Measurements from ENCODE around the gene PKIG.

The PKIG gene

DNA sequence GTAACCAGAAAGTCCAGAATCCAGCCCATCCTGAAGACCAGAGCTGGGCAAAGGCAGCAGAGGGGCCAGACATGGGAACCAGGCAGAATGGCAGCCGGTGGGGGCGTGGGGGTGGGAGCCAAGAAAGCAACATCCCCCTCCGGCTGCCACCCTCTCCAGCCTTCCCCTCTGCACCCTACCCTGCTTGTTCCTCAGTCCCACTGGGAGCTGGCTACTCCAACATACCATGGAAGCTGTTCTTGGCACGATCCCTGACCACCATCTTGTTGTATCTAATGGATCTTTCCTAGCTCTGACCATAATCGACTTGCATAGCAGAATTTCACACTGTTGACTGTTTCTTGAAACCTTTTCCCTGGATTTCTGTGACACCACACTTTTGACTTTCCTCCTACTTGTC is 38.9 kb downstream of the PKIG start:
- DNase-seq (ENCODE audit: extremely low spot score), result no peak
- POLR2A ChIA-PET, result no interaction called here
- CTCF ChIA-PET, result no interaction called here
- TF ChIP-seq ZNF384 (IDR thresholded peaks at IDR 0.05) (no peak), ELF4 (IDR thresholded peaks at IDR 0.05) (no peak), HDGF (IDR thresholded peaks at IDR 0.05; ENCODE audit: borderline replicate concordance) (no peak), LEF1 (IDR thresholded peaks at IDR 0.05; ENCODE audit: borderline replicate concordance) (no peak), FOXM1 (IDR thresholded peaks at IDR 0.05; ENCODE audit: borderline replicate concordance) (no peak), TARDBP (IDR thresholded peaks at IDR 0.05) (no peak), NFRKB (IDR thresholded peaks at IDR 0.05) (no peak), FOXA1 (IDR thresholded peaks at IDR 0.05) (no peak), BHLHE40 (IDR thresholded peaks at IDR 0.05; ENCODE audit: borderline replicate concordance) (no peak), ARNT (IDR thresholded peaks at IDR 0.05) (no peak), SP1 (IDR thresholded peaks at IDR 0.05) (no peak), L3MBTL2 (conservative IDR thresholded peaks at IDR 0.05) (no peak), CTBP1 (IDR thresholded peaks at IDR 0.05; ENCODE audit: borderline replicate concordance) (no peak), SUZ12 (IDR thresholded peaks at IDR 0.05) (no peak), FOXK2 (IDR thresholded peaks at IDR 0.05) (no peak)
- TF ChIP-seq, protein P1, sequence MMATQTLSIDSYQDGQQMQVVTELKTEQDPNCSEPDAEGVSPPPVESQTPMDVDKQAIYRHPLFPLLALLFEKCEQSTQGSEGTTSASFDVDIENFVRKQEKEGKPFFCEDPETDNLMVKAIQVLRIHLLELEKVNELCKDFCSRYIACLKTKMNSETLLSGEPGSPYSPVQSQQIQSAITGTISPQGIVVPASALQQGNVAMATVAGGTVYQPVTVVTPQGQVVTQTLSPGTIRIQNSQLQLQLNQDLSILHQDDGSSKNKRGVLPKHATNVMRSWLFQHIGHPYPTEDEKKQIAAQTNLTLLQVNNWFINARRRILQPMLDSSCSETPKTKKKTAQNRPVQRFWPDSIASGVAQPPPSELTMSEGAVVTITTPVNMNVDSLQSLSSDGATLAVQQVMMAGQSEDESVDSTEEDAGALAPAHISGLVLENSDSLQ (IDR thresholded peaks at IDR 0.05), result no peak

DNA sequence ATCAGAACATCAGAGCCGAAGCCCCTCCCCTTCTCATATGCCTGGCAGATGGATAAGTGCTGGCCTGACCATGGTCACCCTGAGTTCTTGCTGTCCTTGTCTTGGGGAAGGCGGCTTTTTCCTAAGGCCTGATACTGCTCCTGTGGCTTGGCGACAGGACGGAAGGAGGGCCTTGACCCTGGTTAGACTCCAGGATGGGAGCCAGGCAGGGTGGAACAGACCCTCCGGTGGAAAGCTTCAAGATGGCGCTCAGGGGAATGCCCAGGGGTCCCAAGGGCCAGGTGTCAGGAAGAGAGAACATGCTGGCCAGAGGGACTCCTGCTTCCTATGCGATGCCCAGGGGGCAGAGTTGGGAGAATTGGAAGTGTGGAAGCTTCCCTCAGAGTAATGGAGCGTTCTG is 39.6 kb downstream of the PKIG start:
- ChIA-PET POLR2A (no interaction called here), CTCF (no interaction called here)
- TF ChIP-seq FOXA1 (IDR thresholded peaks at IDR 0.05), result no peak
- no peak for TF ChIP-seq CTBP1 (IDR thresholded peaks at IDR 0.05; ENCODE audit: borderline replicate concordance)
- no peak for TF ChIP-seq ZNF384 (IDR thresholded peaks at IDR 0.05)
- no peak for TF ChIP-seq ARNT (IDR thresholded peaks at IDR 0.05)
- TF ChIP-seq HDGF (IDR thresholded peaks at IDR 0.05; ENCODE audit: borderline replicate concordance), result no peak
- no peak for TF ChIP-seq TARDBP (IDR thresholded peaks at IDR 0.05)
- no peak for DNase-seq (ENCODE audit: extremely low spot score)

DNA sequence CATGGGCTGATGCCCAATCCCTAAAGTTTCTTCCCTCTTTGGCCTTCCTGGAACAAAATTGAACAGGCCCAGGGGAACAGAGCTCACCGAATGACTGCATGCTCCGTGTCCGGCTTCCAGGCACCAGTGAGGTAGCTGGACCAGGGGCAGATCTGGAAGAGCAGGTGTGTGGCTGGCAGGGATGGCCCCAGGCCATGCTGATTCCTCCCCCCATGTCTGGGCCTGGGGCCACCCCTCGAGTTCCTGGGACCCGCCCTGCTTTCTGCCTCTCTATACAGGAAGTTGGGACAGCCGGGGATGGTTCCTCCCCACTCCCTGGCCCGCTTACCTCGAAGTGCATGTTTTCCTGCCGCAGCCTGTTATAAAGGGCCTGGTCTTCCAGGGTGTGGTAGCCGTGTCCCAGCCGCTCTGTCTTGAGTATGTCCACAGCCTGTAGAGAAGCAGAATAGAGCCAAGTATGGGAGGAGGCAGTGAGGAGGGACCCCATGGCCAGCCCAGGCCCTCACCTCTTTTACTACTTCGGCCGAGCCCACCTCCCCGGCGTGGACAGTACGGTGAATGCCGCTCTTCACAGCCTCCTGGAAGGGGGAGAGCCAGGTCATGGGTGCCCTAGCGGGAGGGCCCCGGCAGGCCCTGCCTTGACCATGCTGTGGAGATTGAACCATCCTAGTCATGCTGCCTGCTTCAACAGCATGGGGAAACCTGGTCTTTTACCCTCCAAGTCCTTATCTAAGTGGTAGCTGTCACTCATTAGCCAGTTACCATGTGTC is 40.3 kb downstream of the PKIG start:
- TF ChIP-seq FOXA1 (IDR thresholded peaks at IDR 0.05) (no peak), FOXK2 (IDR thresholded peaks at IDR 0.05) (no peak), BHLHE40 (IDR thresholded peaks at IDR 0.05; ENCODE audit: borderline replicate concordance) (no peak), TARDBP (IDR thresholded peaks at IDR 0.05) (no peak), ELF4 (IDR thresholded peaks at IDR 0.05) (no peak), ARNT (IDR thresholded peaks at IDR 0.05) (no peak), LEF1 (IDR thresholded peaks at IDR 0.05; ENCODE audit: borderline replicate concordance) (no peak)
- CTCF ChIA-PET, result no interaction called here
- POLR2A ChIA-PET, result no interaction called here
- no peak for DNase-seq (ENCODE audit: extremely low spot score)

DNA sequence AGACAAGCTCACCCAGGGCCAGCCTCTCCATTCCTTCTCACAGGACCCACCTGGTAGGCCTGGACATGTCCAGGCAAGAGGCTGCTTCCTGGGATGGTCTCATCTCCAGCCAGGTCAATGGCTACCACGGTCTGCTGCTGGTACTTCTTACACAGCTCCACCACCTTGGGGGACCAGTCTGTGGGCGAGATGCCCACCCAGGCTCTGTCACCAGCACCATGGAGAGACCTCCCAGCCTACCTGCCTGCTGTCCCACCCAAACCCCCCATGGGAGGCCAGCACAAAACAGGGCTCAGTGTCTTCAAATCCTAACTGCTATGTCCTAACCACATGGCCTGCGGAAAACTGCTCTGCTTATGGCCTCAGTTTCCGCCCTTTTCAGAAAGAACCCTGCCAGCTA is 41.8 kb downstream of the PKIG start:
- POLR2A ChIA-PET, result no interaction called here
- TF ChIP-seq L3MBTL2 (conservative IDR thresholded peaks at IDR 0.05) (no peak), BHLHE40 (IDR thresholded peaks at IDR 0.05; ENCODE audit: borderline replicate concordance) (no peak), SUZ12 (IDR thresholded peaks at IDR 0.05) (no peak), ZNF384 (IDR thresholded peaks at IDR 0.05) (no peak), FOXM1 (IDR thresholded peaks at IDR 0.05; ENCODE audit: borderline replicate concordance) (no peak), NFRKB (IDR thresholded peaks at IDR 0.05) (no peak), ARNT (IDR thresholded peaks at IDR 0.05) (no peak), FOXA1 (IDR thresholded peaks at IDR 0.05) (no peak), FOXK2 (IDR thresholded peaks at IDR 0.05) (no peak), HDGF (IDR thresholded peaks at IDR 0.05; ENCODE audit: borderline replicate concordance) (no peak), CTBP1 (IDR thresholded peaks at IDR 0.05; ENCODE audit: borderline replicate concordance) (no peak), LEF1 (IDR thresholded peaks at IDR 0.05; ENCODE audit: borderline replicate concordance) (no peak), SP1 (IDR thresholded peaks at IDR 0.05) (no peak), ELF4 (IDR thresholded peaks at IDR 0.05) (no peak), TARDBP (IDR thresholded peaks at IDR 0.05) (no peak)
- TF ChIP-seq, protein P1 (IDR thresholded peaks at IDR 0.05), result no peak
- no peak for DNase-seq (ENCODE audit: extremely low spot score)
- CTCF ChIA-PET, result no interaction called here

DNA sequence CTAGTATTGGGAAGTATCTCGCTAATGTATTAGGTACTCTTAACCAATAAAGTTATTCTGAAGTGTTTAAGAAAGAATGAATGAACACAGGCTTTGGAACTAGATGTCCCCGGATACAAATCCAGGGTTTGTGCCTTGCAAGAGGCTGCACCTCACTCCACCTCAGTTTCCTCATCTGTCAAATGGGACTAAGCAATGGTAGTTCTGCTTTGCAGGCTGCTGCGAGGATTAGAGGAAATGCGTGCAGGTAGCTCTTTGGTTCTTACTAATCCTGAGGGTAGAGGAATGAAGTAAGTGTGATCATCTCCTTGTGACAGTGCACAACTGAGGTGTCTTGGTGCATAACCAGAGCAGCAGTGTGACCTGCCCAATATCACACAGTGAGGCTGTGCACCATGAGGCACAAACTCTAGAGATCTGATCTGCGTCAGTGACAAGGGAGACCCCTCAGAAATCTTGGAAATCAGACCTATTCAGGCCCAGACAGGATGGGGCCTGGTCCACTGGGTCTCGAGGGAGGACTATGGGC is 42.4 kb downstream of the PKIG start:
- no peak for DNase-seq (ENCODE audit: extremely low spot score)
- POLR2A ChIA-PET, result no interaction called here
- TF ChIP-seq FOXM1 (IDR thresholded peaks at IDR 0.05; ENCODE audit: borderline replicate concordance), result no peak
- TF ChIP-seq LEF1 (IDR thresholded peaks at IDR 0.05; ENCODE audit: borderline replicate concordance), result no peak
- TF ChIP-seq ARNT (IDR thresholded peaks at IDR 0.05), result no peak
- TF ChIP-seq, protein P1 (IDR thresholded peaks at IDR 0.05), result no peak
- no peak for TF ChIP-seq CTBP1 (IDR thresholded peaks at IDR 0.05; ENCODE audit: borderline replicate concordance)
- TF ChIP-seq FOXA1 (IDR thresholded peaks at IDR 0.05), result no peak
- TF ChIP-seq SP1 (IDR thresholded peaks at IDR 0.05), result no peak
- TF ChIP-seq TARDBP (IDR thresholded peaks at IDR 0.05), result no peak
- TF ChIP-seq HDGF (IDR thresholded peaks at IDR 0.05; ENCODE audit: borderline replicate concordance), result no peak
- no peak for TF ChIP-seq NFRKB (IDR thresholded peaks at IDR 0.05)
- no peak for TF ChIP-seq L3MBTL2 (conservative IDR thresholded peaks at IDR 0.05)
- TF ChIP-seq ELF4 (IDR thresholded peaks at IDR 0.05), result no peak
- TF ChIP-seq FOXK2 (IDR thresholded peaks at IDR 0.05), result no peak
- TF ChIP-seq SUZ12 (IDR thresholded peaks at IDR 0.05), result no peak
- TF ChIP-seq ZNF384 (IDR thresholded peaks at IDR 0.05), result no peak
- no peak for TF ChIP-seq BHLHE40 (IDR thresholded peaks at IDR 0.05; ENCODE audit: borderline replicate concordance)
- CTCF ChIA-PET, result no interaction called here

DNA sequence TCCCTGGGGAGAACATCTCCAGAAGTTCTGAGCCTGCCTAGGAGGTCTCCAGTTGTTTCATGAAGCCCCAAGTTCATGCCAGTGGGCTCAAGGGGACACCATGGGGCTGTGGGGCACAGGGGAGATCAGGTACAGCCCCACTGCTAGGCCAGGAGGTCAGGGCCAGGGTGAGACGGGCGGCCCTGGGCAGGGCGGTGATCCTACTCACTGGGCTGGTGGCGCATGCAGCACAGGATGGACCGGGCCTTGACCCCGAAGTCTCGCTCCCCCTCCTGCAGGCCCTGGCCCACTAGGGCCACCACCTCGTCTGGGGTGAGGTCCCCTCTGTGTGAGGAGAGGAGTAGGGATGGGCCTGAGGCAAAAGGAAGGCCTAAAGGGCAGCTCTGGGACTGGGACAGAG is 43.0 kb downstream of the PKIG start:
- TF ChIP-seq TARDBP (IDR thresholded peaks at IDR 0.05) (no peak), HDGF (IDR thresholded peaks at IDR 0.05; ENCODE audit: borderline replicate concordance) (no peak), ARNT (IDR thresholded peaks at IDR 0.05) (no peak), SP1 (IDR thresholded peaks at IDR 0.05) (no peak), L3MBTL2 (conservative IDR thresholded peaks at IDR 0.05) (no peak)
- ChIA-PET CTCF (no interaction called here), POLR2A (no interaction called here)
- no peak for DNase-seq (ENCODE audit: extremely low spot score)

All from HEK293T (cell line).